ENCODE data around the gene GIGYF2.

GIGYF2 gene

GRCh38 chr2:232802091-232802490 is 105.0 kb downstream of the GIGYF2 start:
- H3K27ac ChIP-seq: no peak overlapping the region
- no peak for TF ChIP-seq CTCF (conservative IDR thresholded peaks at IDR 0.05)

GRCh38 chr2:232809349-232810124 is 112.4 kb downstream of the GIGYF2 start:
- H3K27ac ChIP-seq: no peak overlapping the region
- no peak for TF ChIP-seq ZFX (IDR thresholded peaks at IDR 0.05)
- no peak; the same call in 1 of the 2 replicates for TF ChIP-seq CTCF (conservative IDR thresholded peaks at IDR 0.05)

GRCh38 chr2:232810444-232810843 is 113.3 kb downstream of the GIGYF2 start:
- no peak for TF ChIP-seq CTCF (conservative IDR thresholded peaks at IDR 0.05)
- TF ChIP-seq ZFX (IDR thresholded peaks at IDR 0.05): no peak
- no peak overlapping the region for H3K27ac ChIP-seq

GRCh38 chr2:232815569-232815968 is 118.4 kb downstream of the GIGYF2 start:
- no peak for TF ChIP-seq CTCF (conservative IDR thresholded peaks at IDR 0.05)
- TF ChIP-seq ZFX (IDR thresholded peaks at IDR 0.05): no peak
- no peak overlapping the region for H3K27ac ChIP-seq

- TF ChIP-seq ZFX (IDR thresholded peaks at IDR 0.05) (no peak), CTCF (conservative IDR thresholded peaks at IDR 0.05) (no peak)
These were observed 119.5 kb downstream of the GIGYF2 start for GRCh38 chr2:232816657-232817056.

GRCh38 chr2:232817756-232818155 is 120.6 kb downstream of the GIGYF2 start:
- no peak overlapping the region for H3K27ac ChIP-seq
- TF ChIP-seq CTCF (conservative IDR thresholded peaks at IDR 0.05) (no peak), ZFX (IDR thresholded peaks at IDR 0.05) (no peak)

More at GRCh38 chr2:232816657-232817056, 119.5 kb downstream of the GIGYF2 start:
- no peak overlapping the region for H3K27ac ChIP-seq

- H3K27ac ChIP-seq: no peak overlapping the region
- TF ChIP-seq CTCF (conservative IDR thresholded peaks at IDR 0.05) (no peak), ZFX (IDR thresholded peaks at IDR 0.05) (no peak)
These were observed 132.9 kb downstream of the GIGYF2 start for GRCh38 chr2:232829988-232830387.
